Measurements from ENCODE around the gene LTN1. TPM values are rescaled to one million over a fixed set of nuclear protein-coding genes. Genes with fewer than 3 reads are reported as not detected.

The LTN1 gene
- total RNA-seq, 2 donors from 2014 or later: 12.3 to 18.2 TPM

GRCh38 chr21:28979092-28979491 lies 13.6 kb downstream of the LTN1 start:
- Histone ChIP-seq H3K4me3 (no peak overlapping the region), H3K4me1 (peaks cover 0 to 5% of the 10 kb centered on the region in 2 donors), H3K36me3 (peaks cover 62% of the 10 kb centered on the region), H3K9me3 (no peaks in the 10 kb centered on the region), H3K27me3 (no peaks in the 10 kb centered on the region), H3K27ac (no peak overlapping the region)
- TF ChIP-seq, protein P1, sequence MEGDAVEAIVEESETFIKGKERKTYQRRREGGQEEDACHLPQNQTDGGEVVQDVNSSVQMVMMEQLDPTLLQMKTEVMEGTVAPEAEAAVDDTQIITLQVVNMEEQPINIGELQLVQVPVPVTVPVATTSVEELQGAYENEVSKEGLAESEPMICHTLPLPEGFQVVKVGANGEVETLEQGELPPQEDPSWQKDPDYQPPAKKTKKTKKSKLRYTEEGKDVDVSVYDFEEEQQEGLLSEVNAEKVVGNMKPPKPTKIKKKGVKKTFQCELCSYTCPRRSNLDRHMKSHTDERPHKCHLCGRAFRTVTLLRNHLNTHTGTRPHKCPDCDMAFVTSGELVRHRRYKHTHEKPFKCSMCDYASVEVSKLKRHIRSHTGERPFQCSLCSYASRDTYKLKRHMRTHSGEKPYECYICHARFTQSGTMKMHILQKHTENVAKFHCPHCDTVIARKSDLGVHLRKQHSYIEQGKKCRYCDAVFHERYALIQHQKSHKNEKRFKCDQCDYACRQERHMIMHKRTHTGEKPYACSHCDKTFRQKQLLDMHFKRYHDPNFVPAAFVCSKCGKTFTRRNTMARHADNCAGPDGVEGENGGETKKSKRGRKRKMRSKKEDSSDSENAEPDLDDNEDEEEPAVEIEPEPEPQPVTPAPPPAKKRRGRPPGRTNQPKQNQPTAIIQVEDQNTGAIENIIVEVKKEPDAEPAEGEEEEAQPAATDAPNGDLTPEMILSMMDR (IDR thresholded peaks at IDR 0.05): no peak
- no peak for DNase-seq (ENCODE audit: low spot score)

DNA sequence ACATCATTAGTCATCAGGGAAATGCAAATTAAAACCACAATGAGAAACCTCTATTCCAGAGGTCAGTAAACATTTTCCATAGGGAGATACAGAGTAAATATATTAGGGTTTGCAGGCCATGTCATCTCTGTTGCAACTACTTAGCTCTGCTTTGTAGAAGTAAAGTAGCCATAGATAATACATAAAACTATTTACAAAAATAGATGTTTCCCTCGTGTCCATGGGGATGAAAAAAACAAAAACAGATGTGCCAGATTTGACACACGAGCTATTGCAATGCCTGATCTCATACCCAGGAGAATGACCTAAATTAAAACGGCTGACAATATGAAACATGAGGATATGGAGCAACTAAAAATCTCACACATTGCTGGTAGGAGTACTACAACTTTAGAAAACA lies 17.3 kb downstream of the LTN1 start:
- Histone ChIP-seq H3K36me3 (peaks cover 40% of the 10 kb centered on the region), H3K27me3 (no peaks in the 10 kb centered on the region), H3K27ac (no peak overlapping the region), H3K4me3 (no peak overlapping the region), H3K4me1 (peaks cover 0 to 5% of the 10 kb centered on the region in 2 donors), H3K9me3 (no peaks in the 10 kb centered on the region)
- TF ChIP-seq, protein P1 (IDR thresholded peaks at IDR 0.05): no peak
- no peak for DNase-seq (ENCODE audit: low spot score)

DNA sequence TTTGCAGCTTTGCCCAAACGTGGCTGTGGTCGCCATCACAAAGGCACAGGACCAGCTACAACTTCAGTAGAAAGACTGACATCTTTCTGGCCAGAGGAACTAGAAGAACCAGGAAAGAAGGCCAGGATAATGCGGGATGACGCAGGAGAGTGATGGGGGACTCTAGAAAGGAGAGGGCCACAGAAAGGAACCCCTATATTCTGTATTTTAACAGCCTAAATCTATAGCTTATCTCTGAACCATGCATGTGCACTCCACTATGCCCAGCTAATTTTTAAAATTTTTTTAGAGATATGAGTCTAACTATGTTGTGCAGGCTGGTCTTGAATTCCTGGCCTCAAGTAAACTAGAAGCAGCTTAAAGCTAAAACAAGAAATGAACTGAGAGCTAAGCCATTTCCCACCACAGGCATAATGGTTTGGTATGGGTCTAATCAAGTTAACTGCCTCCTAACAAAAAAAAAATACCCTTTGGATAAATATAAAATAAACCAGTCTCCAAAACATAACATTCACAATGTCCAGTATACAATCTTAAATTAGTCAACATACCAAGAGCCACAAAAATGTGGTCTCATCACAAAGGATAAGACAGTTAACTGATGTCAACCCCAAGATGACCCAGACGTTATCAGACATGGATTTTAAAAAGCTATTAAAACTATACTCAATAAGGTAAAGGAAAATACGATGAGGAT lies 18.0 kb downstream of the LTN1 start:
- peaks cover 42% of the 10 kb centered on the region for H3K36me3 ChIP-seq
- no peaks in the 10 kb centered on the region for H3K9me3 ChIP-seq
- TF ChIP-seq, protein P1 (IDR thresholded peaks at IDR 0.05): no peak

DNA sequence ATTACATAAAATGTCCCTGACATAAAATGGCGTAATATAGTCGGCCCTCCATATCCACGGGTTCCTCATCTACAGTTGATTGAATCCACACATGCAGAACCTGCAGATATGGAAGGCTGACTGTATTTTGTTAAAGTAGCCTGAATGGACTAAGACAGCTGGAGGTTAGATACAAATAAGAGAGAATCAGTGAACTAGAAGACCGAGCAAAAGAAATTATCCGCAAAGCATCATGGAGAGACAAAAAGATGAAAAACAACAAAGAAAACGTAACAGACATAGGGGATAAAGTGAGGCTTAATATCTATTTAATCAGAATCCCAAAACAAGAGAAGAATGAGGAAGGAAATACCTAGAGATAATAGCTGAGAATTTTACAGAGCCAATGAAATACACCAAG lies 20.3 kb downstream of the LTN1 start:
- no peaks in the 10 kb centered on the region for H3K9me3 ChIP-seq
- no peak for DNase-seq (ENCODE audit: low spot score)
- TF ChIP-seq, protein P1 (IDR thresholded peaks at IDR 0.05): no peak
- peaks cover 0 to 5% of the 10 kb centered on the region in 2 donors for H3K4me1 ChIP-seq
- peaks cover 42% of the 10 kb centered on the region for H3K36me3 ChIP-seq
- no peaks in the 10 kb centered on the region for H3K27me3 ChIP-seq
- no peak overlapping the region for H3K4me3 ChIP-seq
- H3K27ac ChIP-seq: no peak overlapping the region

More for the DNA sequence above, 18.0 kb downstream of the LTN1 start:
- peaks cover 0 to 5% of the 10 kb centered on the region in 2 donors for H3K4me1 ChIP-seq
- no peak overlapping the region for H3K4me3 ChIP-seq
- no peaks in the 10 kb centered on the region for H3K27me3 ChIP-seq
- DNase-seq (ENCODE audit: low spot score): no peak
- H3K27ac ChIP-seq: no peak overlapping the region

- DNase-seq (ENCODE audit: low spot score): no peak
- no peaks in the 10 kb centered on the region for H3K9me3 ChIP-seq
- H3K4me3 ChIP-seq: no peak overlapping the region
- no peak overlapping the region for H3K27ac ChIP-seq
- no peaks in the 10 kb centered on the region for H3K27me3 ChIP-seq
- H3K4me1 ChIP-seq: peaks cover 0 to 5% of the 10 kb centered on the region in 2 donors
- TF ChIP-seq, protein P1 (IDR thresholded peaks at IDR 0.05): no peak
- peaks cover 50% of the 10 kb centered on the region for H3K36me3 ChIP-seq
These were observed 21.5 kb downstream of the LTN1 start for GRCh38 chr21:28971171-28971570.

- Histone ChIP-seq H3K4me1 (no peaks in the 10 kb centered on the region), H3K36me3 (peaks cover 74% of the 10 kb centered on the region), H3K27me3 (no peaks in the 10 kb centered on the region), H3K9me3 (no peaks in the 10 kb centered on the region), H3K27ac (no peak overlapping the region), H3K4me3 (no peak overlapping the region)
- DNase-seq (ENCODE audit: low spot score): no peak
- TF ChIP-seq, protein P1 (IDR thresholded peaks at IDR 0.05): no peak
These were observed 28.8 kb downstream of the LTN1 start for GRCh38 chr21:28963831-28964230.

All from right atrium auricular region (tissue), 2 donors.